ENCODE results near the gene PXDN.
"Not testable (repeated sequence)": the region's sequence is repeated elsewhere in the genome, so short reads cannot be mapped to it uniquely, and the experiment has no call there.

PXDN gene

DNA sequence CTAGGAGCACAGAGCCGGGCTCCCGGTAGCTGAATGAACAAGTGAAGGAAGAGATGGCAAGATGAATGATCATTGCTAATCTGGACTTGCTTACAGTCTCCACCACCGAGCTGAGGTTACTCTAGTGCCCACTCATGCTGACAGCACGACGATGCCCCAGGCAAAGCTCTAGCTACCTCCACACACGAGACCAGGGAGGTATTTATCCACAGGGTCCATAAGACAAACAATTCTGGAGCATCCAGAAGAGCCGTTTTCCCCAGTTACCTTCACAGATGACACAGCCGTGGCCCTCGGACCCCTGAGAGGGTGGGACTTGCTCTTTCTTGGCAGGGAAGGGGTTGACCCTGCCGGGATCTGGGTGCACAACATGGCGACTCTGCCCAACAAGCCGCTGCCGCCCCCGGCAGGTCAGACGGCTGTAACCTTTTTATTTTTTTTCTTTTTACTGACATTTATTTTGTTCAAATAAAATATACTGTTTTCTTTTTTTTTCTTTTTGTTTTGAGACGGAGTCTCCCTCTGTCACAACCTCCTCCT is 120.3 kb downstream of the PXDN start:
- DNase-seq = no peak

DNA sequence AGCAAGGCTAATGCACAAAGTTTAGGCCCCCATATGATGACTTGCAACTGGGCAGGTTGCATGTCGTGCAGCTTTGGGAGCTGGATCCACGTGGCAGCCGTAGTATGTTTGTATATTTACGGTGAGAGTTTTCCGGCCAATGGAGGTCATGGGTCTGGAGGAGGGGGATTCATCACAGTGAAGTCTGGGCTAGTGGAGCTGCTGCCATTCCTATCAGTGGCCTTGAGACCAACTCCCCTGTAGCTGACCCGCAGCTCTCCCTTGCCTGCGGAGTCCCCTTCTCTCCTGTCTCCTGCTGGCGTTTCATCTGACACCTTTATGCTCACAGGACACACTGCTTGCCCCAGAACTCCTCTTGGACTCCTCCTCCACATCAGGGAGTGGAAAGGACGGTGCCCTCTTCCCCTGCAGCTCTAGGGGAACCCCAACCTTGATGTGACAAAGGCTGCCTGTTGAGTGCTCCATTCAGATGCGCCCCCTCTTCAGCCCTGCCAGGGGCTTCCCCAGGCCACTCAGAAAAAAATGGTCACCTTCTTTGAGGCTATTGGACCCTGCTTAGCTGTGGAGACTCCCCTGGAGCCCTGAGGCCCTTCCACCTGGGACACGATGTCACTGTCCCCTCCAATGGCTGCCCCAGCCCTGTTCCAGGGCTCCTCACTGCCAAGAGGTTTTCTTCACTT is 121.7 kb downstream of the PXDN start:
- no peak for DNase-seq

DNA sequence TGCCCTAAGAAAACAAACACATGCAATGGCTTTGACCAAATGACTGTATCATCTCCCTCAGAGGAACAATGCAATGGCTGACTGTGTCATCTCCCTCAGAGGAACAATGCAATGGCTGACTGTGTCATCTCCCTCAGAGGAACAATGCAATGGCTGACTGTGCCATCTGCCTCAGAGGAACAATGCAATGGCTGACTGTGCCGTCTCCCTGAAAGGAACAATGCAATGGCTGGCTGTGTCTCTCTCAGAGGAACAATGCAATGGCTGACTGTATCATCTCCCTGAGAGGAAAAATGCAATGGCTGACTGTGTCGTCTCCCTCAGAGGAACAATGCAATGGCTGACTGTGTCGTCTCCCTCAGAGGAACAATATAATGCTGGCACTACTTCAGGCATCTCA is 122.3 kb downstream of the PXDN start:
- DNase-seq = not testable (repeated sequence)

DNA sequence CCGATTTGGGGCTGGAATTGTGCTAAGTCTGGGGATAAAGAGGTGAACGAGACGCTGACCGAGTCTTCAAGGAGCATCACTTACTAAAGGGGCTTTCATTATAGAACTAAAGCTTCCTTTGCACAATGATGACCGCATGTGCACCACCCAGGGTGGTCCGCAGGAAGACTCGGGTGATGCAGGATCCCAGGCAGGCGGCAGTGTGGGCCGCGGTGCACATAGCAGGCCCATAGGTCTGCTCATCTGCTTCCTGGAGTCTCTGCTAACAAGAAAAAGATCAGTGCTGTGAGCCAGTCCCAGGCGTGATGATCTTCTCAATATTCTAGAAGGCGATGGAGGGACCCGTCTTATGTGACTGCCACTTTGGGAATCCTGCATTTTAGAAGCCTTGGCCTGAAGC is 122.8 kb downstream of the PXDN start:
- no peak for DNase-seq

DNA sequence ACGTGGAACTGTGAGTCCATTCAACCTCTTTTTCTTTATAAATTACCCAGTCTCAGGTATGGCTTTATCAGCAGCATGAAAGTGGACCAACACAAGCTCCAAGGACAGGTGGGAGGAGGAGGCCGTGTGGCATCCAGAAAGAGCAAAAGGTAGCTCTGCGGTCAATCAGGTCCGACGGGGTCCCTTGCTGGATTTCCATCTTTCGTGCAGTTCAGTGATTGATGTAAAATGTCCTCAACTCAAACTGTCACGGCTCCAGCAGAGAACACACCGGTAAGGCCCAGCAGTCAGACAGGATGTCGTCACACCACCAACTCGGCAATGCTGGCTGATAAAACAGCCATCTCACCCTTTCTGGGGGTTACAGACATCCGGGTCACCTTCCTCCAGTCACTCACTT is 123.3 kb downstream of the PXDN start:
- DNase-seq = no peak

DNA sequence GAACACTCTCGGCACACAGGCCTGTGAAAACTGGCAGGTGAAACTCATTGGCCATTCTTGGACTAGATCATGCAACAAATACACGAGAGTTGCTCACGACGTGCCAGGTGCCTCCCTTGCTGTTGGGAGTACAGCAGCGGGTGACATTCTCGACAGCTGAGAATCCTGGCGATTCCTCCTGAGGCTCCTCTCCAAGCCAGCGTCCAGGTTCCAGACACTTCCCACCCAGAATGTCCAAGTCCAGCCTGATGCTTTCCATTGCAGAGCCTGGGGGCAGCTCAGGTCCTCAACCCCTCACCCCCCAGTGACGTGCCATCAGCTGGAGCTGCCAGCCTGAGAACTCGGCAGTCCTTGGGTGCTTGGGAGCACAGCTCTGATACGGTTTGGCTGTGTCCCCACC is 124.2 kb downstream of the PXDN start:
- no peak for DNase-seq

DNA sequence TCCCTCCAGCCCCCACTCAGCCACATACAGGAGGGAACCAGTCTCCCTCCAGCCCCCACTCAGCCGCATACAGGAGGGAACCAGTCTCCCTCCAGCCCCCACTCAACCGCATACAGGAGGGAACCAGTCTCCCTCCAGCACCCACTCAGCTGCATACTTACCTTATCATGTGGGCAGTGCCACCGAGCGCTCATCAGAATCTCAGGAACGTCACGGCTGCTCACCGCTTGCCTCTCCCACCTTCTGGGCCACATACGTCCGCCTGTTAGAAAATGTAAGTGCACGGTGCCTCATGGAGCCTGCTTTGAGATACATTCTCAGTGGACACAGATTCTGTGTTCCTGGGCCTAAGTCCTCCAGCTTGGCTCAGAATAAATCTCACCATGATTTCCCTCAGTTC is 124.8 kb downstream of the PXDN start:
- DNase-seq = no peak

DNA sequence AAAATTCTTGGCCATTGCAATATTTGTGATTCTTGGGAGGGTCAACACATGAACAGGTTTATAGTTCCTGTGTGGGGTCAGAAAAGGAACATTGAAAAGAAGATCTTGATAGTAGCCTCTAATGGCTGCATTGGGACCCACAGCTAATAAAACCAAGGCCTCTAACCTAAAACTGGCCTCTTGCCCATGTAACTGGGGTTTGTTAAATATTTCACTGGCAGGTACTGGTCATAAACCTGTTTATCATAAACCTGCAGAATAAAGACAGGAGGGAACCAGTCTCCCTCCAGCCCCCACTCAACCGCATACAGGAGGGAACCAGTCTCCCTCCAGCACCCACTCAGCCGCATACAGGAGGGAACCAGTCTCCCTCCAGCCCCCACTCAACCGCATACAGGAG is 125.3 kb downstream of the PXDN start:
- DNase-seq = no peak

DNA sequence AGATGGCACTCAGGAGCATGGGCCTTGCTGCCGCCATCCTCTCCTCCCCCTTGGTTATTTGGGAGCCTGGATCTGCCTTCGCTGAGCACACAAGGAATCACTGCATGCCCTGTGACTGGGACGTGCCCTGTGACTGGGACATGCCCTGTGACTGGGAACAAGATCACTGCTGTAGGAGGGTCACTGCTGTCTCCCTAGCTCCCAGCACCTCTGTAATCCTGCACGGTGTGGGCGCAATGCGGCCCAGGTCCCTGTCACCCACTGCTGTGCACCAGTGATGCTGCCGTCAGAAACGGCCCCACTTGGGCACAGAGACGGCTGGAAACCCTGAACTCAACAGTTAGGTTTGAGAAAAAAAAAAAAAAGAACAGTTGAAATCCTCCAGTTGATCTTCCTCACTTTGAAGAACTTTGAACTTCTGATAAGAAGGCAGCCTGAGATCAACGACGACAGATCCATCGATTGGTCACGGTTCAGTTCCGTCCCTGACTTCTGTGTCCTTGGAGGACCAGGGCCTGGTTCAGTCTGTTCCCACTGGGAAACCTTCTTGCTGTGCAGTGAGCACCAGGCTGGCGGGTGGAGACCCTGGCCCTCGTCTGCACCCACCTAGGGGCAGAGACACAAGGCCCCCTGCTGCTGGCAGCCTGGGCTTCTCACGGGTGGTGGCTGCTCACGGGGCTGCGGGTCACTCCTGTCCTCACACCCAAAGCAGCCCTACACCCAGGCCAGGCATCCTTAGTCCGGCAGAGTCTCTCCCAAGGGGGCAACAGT is 125.9 kb downstream of the PXDN start:
- no peak for DNase-seq

DNA sequence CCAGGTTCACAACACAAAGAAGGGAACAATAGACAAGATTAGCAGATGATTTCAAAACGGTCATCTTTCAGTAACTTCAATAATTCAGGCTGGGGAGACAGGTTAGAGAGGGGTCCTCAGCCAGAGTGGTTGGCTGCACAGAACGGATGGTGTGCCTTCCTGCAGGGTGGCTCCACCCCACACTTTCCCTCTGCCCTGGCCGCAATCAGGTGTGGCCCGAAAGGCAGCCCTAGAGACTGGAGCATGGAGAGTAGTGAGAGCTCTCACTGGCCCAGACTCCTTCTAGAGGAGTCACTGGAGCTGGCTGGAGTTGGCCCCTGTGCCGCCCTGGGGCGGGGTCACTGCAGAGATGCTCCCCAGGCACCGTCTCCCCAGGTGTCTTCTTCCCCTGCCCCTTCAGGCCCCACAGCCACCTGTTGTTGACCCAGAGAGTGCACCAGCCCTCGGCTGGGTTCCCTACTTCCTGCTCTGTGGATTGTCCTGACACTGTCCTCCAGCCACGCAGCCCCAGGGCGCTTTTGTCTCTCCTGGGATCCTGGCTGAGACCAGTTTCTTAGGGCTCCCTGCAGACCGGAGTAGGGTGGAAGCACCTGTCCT is 126.8 kb downstream of the PXDN start:
- DNase-seq = no peak

DNA sequence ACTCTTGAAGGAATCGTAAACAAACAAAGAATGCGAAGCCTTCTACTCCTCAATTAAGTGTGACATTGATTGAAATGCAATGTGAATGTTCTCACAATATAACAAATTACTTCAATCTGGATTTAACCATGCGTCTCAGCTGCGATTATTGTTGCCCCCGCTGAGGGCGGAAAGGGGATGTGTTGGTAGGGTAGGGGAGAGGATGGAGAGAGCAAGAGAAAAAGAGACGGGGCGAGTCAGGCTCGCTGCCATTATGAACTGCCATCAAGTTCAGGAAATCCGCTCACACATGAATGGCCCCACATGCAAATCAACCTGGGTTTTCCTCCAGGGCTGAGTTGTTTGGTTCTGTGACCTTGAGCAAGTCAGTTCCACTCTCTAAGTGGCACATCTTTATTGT is 129.8 kb downstream of the PXDN start:
- DNase-seq = no peak

DNA sequence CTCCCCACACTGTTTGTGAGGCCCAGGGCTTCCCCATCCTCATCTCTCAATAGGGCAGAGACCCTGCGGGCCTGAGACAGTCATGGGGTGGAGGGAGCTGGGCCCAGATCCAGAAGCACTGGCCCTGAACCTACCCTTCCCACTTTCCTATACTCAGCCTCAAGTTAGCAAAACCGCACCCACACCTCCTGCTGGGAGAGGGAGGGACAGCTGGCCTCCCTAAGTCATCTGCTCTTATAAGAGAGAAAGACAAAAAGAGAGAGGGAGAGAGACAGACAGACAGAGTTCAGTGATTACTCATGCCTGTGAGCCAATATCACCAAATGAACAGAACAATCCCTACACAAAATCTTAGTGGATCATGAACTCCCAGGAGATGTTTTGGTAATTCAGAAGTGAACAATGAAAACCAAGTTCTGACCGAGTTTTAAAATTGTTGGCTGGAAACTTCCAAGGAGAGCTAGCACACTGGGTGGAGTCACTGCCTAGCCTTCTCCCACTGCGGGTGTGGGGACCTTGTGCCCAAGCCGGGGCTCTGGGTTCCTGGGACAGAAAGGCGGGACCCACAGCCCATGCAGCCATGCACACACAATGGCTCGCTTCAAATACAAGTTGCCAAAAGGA is 130.5 kb downstream of the PXDN start:
- DNase-seq = no peak

DNA sequence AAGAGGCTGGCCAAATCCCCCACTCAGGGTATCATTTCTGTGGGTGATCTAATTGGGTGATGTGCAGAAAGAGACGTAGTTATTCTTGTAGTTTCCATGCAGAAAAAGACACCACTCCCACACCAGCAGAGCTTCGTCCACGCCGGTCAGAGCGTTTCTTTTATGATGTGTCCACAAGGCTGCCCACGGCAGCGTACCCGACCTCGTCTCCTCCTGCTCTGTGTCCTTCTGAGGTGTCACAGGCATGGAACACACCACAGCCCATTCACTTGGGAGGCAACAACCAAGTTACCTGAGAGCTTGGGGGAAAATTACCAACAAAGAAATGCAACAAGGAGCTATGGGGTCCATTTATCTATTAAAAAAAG is 131.3 kb downstream of the PXDN start:
- DNase-seq = no peak

DNA sequence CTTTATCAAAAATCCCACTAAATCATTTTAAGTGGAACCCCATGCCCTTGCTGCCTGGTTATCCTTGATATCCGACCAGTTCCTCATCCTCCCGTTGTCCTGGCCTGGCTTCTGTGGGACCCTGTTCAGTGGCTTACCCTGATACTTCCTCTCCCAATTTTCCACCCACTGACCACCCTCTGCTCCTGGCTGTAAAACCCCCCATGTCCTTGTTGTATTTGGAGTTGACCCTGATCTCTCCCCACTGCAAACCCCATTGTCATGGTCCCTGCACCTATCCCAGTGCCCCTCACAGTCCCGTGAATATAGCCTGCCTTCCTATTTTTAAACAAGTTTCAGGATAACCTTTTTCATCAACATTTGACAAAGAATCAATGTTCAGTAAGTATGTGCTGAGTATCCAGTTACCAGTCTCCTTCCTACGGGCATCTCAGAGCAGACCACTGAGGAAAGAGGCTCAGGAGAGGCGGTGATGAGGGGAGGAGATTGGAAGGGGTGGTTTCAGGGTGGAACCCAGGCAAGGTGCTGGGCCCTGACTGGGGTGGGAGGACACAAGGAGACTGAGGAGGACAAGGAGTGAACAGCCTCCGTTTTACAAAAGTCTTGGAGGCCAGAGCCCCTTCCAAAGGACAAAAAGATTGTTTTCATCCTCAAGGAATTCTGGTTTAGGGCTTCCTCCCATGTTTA is 131.8 kb downstream of the PXDN start:
- no peak for DNase-seq

DNA sequence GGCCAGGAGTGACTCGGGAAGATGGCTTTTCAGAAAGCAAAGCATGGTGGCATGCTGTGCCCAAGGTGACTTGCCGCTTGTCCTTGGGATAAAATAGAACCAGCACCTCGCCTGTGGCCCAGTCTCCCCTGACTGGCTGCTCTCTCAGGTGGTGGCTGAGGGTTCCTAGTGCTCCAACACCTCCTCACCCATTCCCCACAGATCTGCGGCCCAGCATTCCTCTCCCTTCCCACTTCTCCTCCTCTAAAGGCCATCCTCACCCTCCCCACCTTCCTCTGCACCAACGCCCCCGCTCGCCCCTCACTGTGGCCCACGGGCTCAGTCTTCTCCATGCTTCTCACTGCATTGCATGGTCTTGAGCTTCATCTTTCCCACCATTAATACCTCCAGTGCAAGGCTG is 132.4 kb downstream of the PXDN start:
- DNase-seq = no peak

DNA sequence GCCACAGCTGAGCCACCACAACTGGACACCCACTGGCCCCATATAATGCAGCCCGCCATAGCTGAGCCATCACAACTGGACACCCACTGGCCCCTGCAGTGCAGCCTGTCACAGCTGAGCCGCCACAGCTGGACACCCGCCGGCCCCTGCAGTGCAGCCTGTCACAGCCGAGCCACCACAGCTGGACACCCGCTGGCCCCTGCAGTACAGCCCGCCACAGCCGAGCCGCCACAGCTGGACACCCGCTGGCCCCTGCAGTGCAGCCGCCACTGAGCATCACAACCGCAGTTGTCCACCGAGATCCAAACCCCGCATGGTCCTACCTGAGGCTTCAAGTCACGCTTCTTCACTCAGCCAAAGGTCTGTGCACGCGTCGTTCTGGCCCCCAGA is 134.2 kb downstream of the PXDN start:
- no peak for DNase-seq

DNA sequence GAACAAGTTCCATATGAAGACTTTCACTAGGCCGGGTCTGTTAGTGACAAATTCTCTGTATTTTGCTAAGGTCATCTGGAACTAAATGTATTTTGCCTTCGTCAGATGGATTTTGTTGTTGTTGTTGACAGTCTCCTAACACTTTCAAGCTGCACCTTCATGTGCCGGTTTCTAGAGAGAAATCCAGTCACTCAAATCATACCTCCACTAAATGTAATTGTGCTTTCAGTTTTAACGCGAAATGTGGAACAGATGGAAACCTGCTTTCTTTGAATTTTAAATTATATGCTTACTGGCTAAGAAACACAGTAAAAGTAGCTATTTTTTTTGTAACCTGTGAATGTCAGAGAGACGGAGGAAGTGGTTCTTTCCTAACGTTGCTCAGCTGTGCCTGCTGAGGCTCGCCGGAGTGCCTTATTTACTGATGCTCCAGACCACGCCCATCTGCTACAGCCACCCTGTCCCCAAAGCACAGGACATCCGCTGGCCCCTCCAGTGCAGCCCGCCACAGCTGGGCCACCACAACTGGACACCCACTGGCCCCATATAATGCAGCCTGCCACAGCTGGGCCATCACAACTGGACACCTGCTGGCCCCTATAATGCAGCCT is 134.7 kb downstream of the PXDN start:
- DNase-seq = no peak

DNA sequence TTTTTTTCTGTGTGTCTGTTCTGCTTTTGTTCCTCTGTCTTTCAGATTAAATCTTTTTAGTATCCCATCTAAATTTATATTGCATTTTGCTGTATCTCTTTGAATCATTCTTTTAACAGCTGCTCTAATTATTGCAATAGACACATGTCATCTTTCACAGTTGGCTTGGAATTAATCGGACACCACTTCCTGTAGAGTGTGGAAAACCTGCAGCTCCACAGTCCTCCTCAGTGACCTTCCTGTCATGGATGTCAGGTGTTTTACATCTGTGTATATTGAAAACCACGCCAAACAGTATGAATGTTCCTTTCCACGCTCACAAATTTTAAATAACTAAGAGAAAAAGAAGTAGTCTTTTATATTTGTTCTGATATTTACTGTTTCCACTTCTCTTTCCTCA is 135.3 kb downstream of the PXDN start:
- DNase-seq = no peak

DNA sequence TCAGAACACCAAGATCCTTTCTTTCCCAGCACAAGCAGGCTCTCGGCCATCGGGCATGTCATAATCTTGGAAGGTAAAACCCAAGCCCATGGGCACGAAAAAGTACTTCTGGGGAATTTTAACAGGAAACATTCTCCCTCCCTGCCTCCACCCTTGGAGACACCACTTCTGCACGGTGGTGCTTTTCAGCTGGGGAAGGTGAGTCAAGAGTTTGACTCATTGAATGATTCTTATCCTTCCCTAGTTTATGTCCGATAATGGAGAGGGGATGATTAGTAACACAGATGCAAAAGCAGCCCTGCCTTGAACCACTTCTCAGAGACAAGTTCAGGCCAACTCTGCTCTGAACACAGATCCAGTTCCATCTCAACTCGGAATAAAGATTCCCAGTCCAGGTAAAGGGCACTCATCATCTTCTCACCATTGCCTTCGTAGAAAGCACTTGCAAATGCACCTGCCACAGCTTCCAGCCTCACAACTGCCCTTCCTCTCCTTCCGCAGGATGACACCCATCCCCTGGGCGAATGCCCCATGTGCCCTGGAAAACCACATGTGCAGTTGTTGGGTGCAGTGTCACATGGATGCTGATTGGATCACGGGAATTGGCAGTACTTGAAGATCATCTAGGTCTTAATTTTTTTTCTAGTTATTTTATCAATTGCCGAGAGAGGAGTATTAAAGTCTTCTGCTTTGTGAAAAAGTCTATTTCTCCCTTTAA is 136.2 kb downstream of the PXDN start:
- no peak for DNase-seq

DNA sequence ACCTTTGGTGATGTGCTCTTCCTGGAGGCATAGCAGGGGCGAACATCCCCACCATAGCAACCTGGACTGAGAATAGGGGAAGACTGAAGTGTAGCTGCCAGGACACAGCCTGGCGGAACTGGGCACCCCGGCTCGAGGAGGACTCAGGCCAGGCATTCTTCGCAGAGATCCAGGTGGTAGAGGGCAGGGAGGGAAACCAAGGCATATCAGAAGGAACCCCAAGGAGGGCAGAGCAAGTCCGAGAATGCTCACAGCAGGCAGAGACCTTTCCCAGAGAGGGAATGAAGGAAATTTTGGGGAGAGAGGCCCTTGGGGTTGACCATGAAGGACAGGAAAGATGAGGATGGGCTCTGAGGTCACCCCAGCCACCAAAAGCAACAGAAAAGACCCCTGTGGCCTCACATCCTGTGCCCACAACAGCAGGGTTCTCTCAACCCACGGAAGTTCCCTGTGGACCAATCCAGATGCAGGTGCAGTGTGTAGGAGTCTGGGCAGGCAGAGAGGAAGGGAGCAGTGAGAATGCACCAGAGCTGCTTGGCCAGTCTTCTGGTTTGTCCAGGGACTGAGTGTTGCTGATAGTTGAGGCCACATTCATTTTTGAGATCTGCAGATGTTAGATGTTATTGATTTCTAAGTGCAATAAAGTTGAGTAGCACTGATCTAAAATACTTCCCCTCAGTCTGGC is 136.9 kb downstream of the PXDN start:
- DNase-seq = no peak

Data from SW 1271 (cell line).